GM19238 (cell line): ENCODE results near the gene GPC5.
"Not testable (repeated sequence)": the region's sequence is repeated elsewhere in the genome, so short reads cannot be mapped to it uniquely, and the experiment has no call there.

Experiments used
- DNase-seq: peaks from one replicate; pipeline ENCODE4 v3.0.0; 2011; ENCODE audit warnings: low spot score; ENCODE audit not compliant: insufficient read length

The GPC5 gene

GRCh38 chr13:92823059-92823458 is 1424.6 kb downstream of the GPC5 start:
- DNase-seq: no peak

GRCh38 chr13:92825938-92826596 is 1427.6 kb downstream of the GPC5 start:
- no peak for DNase-seq

GRCh38 chr13:92827503-92827902 is 1429.1 kb downstream of the GPC5 start:
- DNase-seq: no peak

GRCh38 chr13:92829930-92830329 is 1431.5 kb downstream of the GPC5 start:
- DNase-seq: no peak

GRCh38 chr13:92830821-92831220 is 1432.4 kb downstream of the GPC5 start:
- no peak for DNase-seq

- no peak for DNase-seq
Observed at GRCh38 chr13:92833071-92833470, 1434.7 kb downstream of the GPC5 start.

GRCh38 chr13:92836171-92836570 is 1437.8 kb downstream of the GPC5 start:
- no peak for DNase-seq

- DNase-seq: no peak
Observed at GRCh38 chr13:92838786-92839185, 1440.4 kb downstream of the GPC5 start.

GRCh38 chr13:92842145-92842544 is 1443.7 kb downstream of the GPC5 start:
- no peak for DNase-seq

- DNase-seq: no peak
Observed at GRCh38 chr13:92843549-92843948, 1445.1 kb downstream of the GPC5 start.

GRCh38 chr13:92849381-92849780 is 1451.0 kb downstream of the GPC5 start:
- DNase-seq: no peak

- DNase-seq: no peak
Observed at GRCh38 chr13:92864584-92865284, 1466.3 kb downstream of the GPC5 start.

GRCh38 chr13:92873029-92873428 is 1474.6 kb downstream of the GPC5 start:
- no peak for DNase-seq

GRCh38 chr13:92886535-92887077 is 1488.2 kb downstream of the GPC5 start:
- DNase-seq: no peak

GRCh38 chr13:92894447-92894846 is 1496.0 kb downstream of the GPC5 start:
- no peak for DNase-seq

GRCh38 chr13:92896842-92897241 is 1498.4 kb downstream of the GPC5 start:
- DNase-seq: no peak

GRCh38 chr13:92898946-92899345 is 1500.5 kb downstream of the GPC5 start:
- not testable (repeated sequence) for DNase-seq

- DNase-seq: no peak
Observed at GRCh38 chr13:92900446-92900845, 1502.0 kb downstream of the GPC5 start.

GRCh38 chr13:92901739-92902138 is 1503.3 kb downstream of the GPC5 start:
- DNase-seq: no peak

GRCh38 chr13:92912629-92913028 is 1514.2 kb downstream of the GPC5 start:
- DNase-seq: no peak

GRCh38 chr13:92913840-92914239 is 1515.4 kb downstream of the GPC5 start:
- no peak for DNase-seq
